K562 (cell line): Measurements from ENCODE around the gene NAPA. TPM values are rescaled to one million over a fixed set of nuclear protein-coding genes. Genes with fewer than 3 reads are reported as not detected.

ENCODE experiments used
- ADNP ChIP-seq: fragments of 200-800 bp; sonication (Bioruptor generic); IDR thresholded peaks from 2 replicates; pipeline ENCODE4 v1.6.1; 2016; ENCODE audit warnings: missing genetic modification characterization, missing compliant biosample characterization
- ARID4B ChIP-seq: sonication (generic); formaldehyde crosslinking; IDR thresholded peaks from 2 replicates; pipeline ENCODE4 v1.8.0; 2022; ENCODE audit warnings: mild to moderate bottlenecking, missing genetic modification reagents
- BCOR ChIP-seq: fragments of 450-650 bp; IDR thresholded peaks from 2 replicates; pipeline ENCODE4 v1.6.1; 2016
- CBX3 ChIP-seq, 2 experiments: IDR thresholded peaks; 1 replicate in 1 of 2; 2 replicates in 1 of 2; pipeline ENCODE4 v1.6.1; 2012; ENCODE audit warnings: inconsistent platforms in 2 of 2, low read length in 2 of 2, borderline replicate concordance in 1 of 2, control low read depth in 1 of 2
- FOXM1 ChIP-seq, 2 experiments: fragments of 450-650 bp in 1 of 2; sonication (generic) in 1 of 2; formaldehyde crosslinking in 1 of 2; IDR thresholded peaks; 2 replicates each; pipeline versions ENCODE4 v1.6.1 to v1.9.0; 2017 to 2022; ENCODE audit warnings: low read depth in 2 of 2, mild to moderate bottlenecking in 2 of 2, missing genetic modification reagents in 1 of 2, moderate library complexity in 1 of 2
- HDAC1 ChIP-seq, 2 experiments: fragments of 450-650 bp; IDR thresholded peaks; 2 replicates each; pipeline ENCODE4 v1.6.1; 2016 to 2017; ENCODE audit warnings: inconsistent platforms in 1 of 2, mild to moderate bottlenecking in 1 of 2, moderate library complexity in 1 of 2
- HLTF ChIP-seq: fragments of 450-650 bp; IDR thresholded peaks from 2 replicates; pipeline ENCODE4 v1.6.1; 2016
- HSF4 ChIP-seq: fragments of 250-450 bp; sonication (Bioruptor Pico); IDR thresholded peaks from 2 replicates; pipeline ENCODE4 v2.1.2; 2022; ENCODE audit warnings: mild to moderate bottlenecking, moderate library complexity, borderline replicate concordance
- KDM1A ChIP-seq, 2 experiments: fragments of 450-650 bp; IDR thresholded peaks; 2 replicates each; pipeline ENCODE4 v1.6.1; 2016; ENCODE audit warnings: mild to moderate bottlenecking in 2 of 2
- MECOM ChIP-seq: fragments of 250-450 bp; sonication (Bioruptor Pico); IDR thresholded peaks from 2 replicates; pipeline ENCODE4 v1.8.0; 2022; ENCODE audit warnings: inconsistent platforms
- MNT ChIP-seq, 2 experiments: fragments of 450-650 bp; conservative IDR thresholded peaks; 2 replicates each; pipeline ENCODE4 v1.6.1; 2017; ENCODE audit warnings: mild to moderate bottlenecking in 2 of 2, moderate library complexity in 2 of 2
- POLR2B ChIP-seq: fragments of 450-650 bp; IDR thresholded peaks from 2 replicates; pipeline ENCODE4 v1.6.1; 2018; ENCODE audit warnings: low read depth; ENCODE audit not compliant: partially characterized antibody
- RBM25 ChIP-seq: fragments of 200-400 bp; formaldehyde crosslinking; IDR thresholded peaks from 2 replicates; pipeline ENCODE4 v1.6.1; 2018; ENCODE audit warnings: low read length, low read depth, moderate library complexity; ENCODE audit not compliant: severe bottlenecking
- TAF1 ChIP-seq: IDR thresholded peaks from 2 replicates; pipeline ENCODE4 v1.6.1; 2011; ENCODE audit warnings: mild to moderate bottlenecking, low read length, moderate library complexity; ENCODE audit not compliant: insufficient read depth, control insufficient read depth, severe bottlenecking; ENCODE audit errors: extremely low read depth
- TCFL5 ChIP-seq: fragments of 250-450 bp; sonication (Bioruptor Pico); conservative IDR thresholded peaks from 2 replicates; pipeline ENCODE4 v1.6.1; 2021; ENCODE audit warnings: mild to moderate bottlenecking, moderate library complexity, matching md5 sums
- TEAD2 ChIP-seq: fragments of 450-650 bp; IDR thresholded peaks from 2 replicates; pipeline ENCODE4 v1.6.1; 2016; ENCODE audit warnings: missing genetic modification characterization, control low read depth, missing compliant biosample characterization
- ZBTB11 ChIP-seq, 3 experiments: fragments of 200-800 bp in 1 of 3; fragments of 250-450 bp in 1 of 3; fragments of 450-650 bp in 1 of 3; sonication (Bioruptor Pico) in 1 of 3; sonication (Bioruptor generic) in 1 of 3; formaldehyde crosslinking in 1 of 3; IDR thresholded peaks; 2 replicates each; pipeline versions ENCODE4 v1.6.1 to v1.8.0; 2016 to 2022; ENCODE audit warnings: mild to moderate bottlenecking in 2 of 3, missing genetic modification characterization in 2 of 3, missing compliant biosample characterization in 1 of 3, moderate library complexity in 1 of 3
- ZC3H11A ChIP-seq: IDR thresholded peaks from 2 replicates; pipeline ENCODE4 v1.6.1; 2012; ENCODE audit warnings: low read depth, low read length, improper control_type of control experiment
- ZNF780A ChIP-seq: fragments of 250-450 bp; sonication (Bioruptor Pico); IDR thresholded peaks from 2 replicates; pipeline ENCODE4 v1.5.0; 2021; ENCODE audit warnings: mild to moderate bottlenecking
- polyA plus RNA-seq, 8 experiments: library from polyadenylated mRNA; depleted of rRNA in 4 of 8; stranded (reverse) in 5 of 8; unstranded in 3 of 8; fragments of >200 nt; fragmentation: Nextera tagmentation in 2 of 8; fragmentation: Illumina TruSeq in 1 of 8; extraction: Ambion mirVana in 2 of 8; extraction: Trizol in 1 of 8; gene quantifications; 2 replicates each; pipeline versions ENCODE4 v1.2.1 to v1.2.3, GENCODE V29; 2011 to 2014; ENCODE audit warnings: inconsistent platforms in 1 of 8, missing spikeins in 1 of 8
- total RNA-seq, 7 experiments: library from RNA; depleted of rRNA in 6 of 7; stranded (reverse); fragments of >200 nt in 6 of 7; fragmentation: Illumina TruSeq in 2 of 7; extraction: Trizol in 2 of 7; gene quantifications; 2 replicates each; pipeline versions ENCODE4 v1.2.1 to v1.2.3, GENCODE V29; 2011 to 2021; ENCODE audit warnings: low replicate concordance in 1 of 7

The NAPA gene
- total and polyA plus RNA-seq, 9 of the 15 experiments (the other 6 are each of a cell fraction or from before 2014, with no cell fraction given) = 5.4 to 98.6 (median 77.5) TPM

- TF ChIP-seq RBM25 (peak; percentile 82), KDM1A (IDR thresholded peaks at IDR 0.05) (peak in 1 of 2 experiments; percentile 57; a peak in 2 of 4 replicates), POLR2B (no peak), ZBTB11 (CRISPR knock-in tag; IDR thresholded peaks at IDR 0.05) (no peak), TCFL5 (CRISPR knock-in tag) (no peak), HDAC1 (IDR thresholded peaks at IDR 0.05) (no peak), BCOR (peak; percentile 71; the same call in 1 of the 2 replicates), HLTF (no peak), ZNF780A (no peak), FOXM1 (IDR thresholded peaks at IDR 0.05; ENCODE audit: low read depth) (no peak), FOXM1 (CRISPR knock-in tag; IDR thresholded peaks at IDR 0.05; ENCODE audit: low read depth) (no peak), MNT (conservative IDR thresholded peaks at IDR 0.05) (no peak), ZC3H11A (no peak), TEAD2 (tag) (no peak), CBX3 (IDR thresholded peaks at IDR 0.05; ENCODE audit: borderline replicate concordance in 1 of 2, low read length in 2 of 2) (no peak), HSF4 (no peak), MECOM (CRISPR knock-in tag) (no peak), ARID4B (CRISPR knock-in tag) (no peak), ADNP (tag) (peak; percentile 81), TAF1 (no peak)
These were observed 4.0 kb upstream of the NAPA start (continued) for GRCh38 chr19:47518854-47519253.
